Measurements from ENCODE around the gene FRAT2.
A peak's percentile ranks its signal among the peaks of the same experiment; 100 is the strongest.
"Not testable (repeated sequence)": the region's sequence is repeated elsewhere in the genome, so short reads cannot be mapped to it uniquely, and the experiment has no call there.

Gene FRAT2

DNA sequence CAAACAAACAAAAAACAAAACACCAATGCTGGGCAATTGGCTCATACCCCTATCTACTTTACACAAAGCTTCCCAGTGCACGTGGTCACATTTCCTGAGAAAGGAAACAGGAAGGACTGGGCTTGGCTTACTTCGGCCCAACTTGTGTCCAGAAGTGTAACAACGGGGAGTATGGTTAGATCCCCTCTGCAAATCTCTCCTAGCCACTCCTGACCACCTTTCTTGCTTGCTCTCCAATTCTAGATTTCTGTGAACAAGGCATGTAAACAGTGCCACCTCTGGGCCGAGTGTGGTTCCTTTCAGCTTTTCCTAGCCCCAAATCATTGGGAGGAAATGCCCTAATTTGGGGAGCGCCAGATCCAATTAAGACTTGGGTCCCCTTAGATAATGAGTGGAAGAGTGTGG, 21.0 kb upstream of the FRAT2 start:
- no peak for DNase-seq

DNA sequence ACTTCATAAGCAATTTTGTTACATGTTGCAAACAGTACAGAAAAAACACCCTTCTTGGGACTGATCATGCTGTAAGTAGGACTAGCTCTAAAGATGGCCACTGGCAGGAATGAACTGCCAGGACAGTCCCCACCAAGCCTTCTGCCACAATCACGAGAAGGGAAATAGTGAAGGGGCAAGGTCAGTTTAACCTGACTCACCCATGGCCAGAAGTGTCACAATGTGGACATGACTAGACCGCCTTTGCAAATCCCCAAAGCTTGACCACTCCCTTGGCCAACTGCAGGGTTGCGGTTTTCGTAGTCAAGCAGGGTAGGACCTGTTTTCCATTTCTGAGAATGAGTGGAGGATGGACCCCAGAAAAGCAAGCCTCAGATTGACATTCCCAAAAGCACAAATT, 19.4 kb upstream of the FRAT2 start:
- DNase-seq, result no peak

DNA sequence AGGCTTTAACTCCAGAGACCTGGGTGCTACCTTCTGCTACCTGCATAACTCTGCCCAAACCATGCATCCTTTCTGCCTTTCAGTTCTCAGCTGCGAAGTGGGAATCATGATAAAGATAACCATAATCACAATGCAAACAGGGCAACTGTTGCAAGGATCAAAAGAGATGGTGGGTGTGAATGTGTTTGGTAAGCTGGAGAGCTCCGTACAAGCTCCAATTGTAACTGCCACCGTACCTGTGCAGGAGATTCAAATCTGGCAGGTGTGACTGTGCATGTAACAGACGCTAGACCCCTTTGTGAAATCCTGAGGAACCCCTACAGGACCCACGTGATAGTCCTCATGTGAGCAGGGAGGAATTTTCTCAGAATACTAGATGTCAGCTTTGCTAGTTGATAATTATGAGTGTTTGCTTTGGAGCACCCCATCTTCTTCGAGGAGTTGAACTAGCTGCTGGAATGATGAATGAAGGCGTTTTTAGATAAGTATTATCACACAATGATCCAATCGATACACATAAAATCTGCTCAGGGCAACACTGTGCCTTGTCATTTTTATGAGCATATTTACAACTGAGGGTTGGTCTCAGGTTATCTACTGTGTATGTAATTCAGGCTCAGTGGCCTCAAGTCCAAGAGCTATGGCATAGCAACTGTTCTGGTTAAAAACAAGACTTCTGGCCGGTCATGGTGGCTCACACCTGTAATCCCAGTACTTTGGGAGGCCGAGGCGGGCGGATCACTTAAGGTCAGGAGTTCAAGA, 15.4 kb upstream of the FRAT2 start:
- no peak for DNase-seq

GRCh38 chr10:97347317-97347716, 12.8 kb upstream of the FRAT2 start:
- DNase-seq, result no peak

DNA sequence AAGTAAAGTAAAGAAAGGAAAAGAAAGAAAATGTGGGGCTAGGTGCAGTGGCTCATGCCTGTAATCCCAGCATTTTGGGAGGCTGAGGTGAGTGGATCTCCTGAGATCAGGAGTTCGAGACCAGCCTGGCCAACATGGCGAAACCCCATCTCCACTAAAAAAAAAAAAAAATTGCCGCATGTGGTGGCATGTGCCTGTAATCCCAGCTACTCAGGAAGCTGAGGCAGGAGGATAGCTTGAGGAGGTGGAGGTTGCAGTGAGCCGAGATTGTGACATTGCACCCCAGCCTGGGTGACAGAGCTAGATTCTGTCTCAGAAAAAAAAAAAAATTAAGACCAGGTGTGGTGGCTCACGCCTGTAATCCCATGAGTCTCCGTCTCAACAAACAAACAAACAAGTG, 9.1 kb upstream of the FRAT2 start:
- not testable (repeated sequence) for DNase-seq

DNA sequence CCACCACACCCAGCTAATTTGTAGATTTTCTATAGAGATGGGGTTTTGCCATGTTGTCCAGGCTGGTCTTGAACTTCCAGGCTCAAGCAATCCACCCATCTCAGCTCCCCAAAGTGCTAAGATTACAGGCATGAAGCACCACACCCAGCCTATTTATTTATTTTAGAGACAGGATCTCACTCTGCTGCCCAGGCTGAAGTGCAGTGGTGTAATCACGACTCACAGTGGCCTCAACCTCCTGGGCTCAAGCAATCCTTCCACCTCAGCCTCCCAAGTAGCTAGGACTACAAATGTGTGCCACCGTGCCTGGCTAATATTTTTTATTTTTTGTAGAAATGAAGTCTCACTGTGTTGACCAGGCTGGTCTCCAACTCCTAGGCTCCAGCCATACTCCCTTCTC, 6.9 kb upstream of the FRAT2 start:
- no peak for DNase-seq

DNA sequence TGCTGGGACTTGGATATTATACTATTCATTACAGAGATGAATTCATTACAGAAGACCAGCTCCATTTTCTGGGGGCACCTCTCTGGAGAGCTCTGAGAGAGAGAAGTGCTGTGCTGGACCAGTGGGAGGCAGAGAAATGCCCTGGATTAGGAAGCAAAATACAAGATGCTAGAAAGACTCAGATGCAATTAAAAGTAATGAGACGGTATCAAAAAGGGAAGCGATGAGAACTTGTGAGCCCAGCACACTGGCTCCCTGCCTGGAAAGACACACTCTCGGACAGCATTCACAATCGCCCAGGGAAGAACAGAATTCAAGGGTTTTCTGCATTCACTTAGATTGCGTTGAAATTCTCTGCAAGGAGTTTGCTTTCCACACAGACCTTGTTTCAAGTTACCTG, 3.5 kb upstream of the FRAT2 start:
- no peak for DNase-seq

GRCh38 chr10:97336942-97337831, 2.7 kb upstream of the FRAT2 start:
- DNase-seq, result no peak

DNA sequence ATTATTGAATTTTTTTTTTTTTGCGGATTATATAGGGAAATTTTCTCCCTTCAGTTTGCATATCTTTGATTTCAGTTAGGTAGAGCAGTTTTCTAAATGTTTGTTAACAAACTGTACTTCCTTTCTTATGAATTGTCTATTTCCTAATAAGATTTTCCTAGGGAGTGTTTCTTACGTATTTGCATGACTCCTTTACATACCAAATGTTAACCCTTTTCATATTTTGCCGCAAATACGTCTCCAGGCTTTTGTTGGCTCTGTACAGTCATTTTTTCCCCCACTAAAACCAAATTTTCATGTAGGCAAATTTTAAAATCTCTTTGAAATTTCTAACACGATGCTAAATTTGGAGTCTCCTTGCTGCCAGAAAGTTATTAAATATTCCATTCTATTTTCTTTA, 1.9 kb upstream of the FRAT2 start:
- no peak for DNase-seq

GRCh38 chr10:97336006-97336405, 1.5 kb upstream of the FRAT2 start:
- no peak for DNase-seq

- DNase-seq, result no peak
These were observed 675 bp upstream of the FRAT2 start for GRCh38 chr10:97335188-97335619.

- DNase-seq, result peak; percentile 10
These were observed 744 bp downstream of the FRAT2 start for GRCh38 chr10:97333601-97334369.

DNA sequence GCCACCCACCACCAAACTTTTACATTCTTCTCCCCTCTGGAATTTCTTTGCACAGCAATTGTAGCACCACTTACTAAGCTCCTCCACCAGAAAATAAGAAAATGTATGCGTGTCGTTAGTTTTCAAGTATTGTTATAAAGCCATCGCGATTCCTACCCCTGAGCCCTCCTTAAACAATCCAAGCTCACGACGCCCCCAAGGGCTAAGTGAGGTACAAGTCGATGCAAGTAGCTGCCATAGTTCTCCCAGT, 1.3 kb downstream of the FRAT2 start:
- no peak for DNase-seq

GRCh38 chr10:97332591-97333350, 1.8 kb downstream of the FRAT2 start:
- DNase-seq, result no peak

GRCh38 chr10:97331153-97331703, 3.3 kb downstream of the FRAT2 start:
- no peak for DNase-seq

DNA sequence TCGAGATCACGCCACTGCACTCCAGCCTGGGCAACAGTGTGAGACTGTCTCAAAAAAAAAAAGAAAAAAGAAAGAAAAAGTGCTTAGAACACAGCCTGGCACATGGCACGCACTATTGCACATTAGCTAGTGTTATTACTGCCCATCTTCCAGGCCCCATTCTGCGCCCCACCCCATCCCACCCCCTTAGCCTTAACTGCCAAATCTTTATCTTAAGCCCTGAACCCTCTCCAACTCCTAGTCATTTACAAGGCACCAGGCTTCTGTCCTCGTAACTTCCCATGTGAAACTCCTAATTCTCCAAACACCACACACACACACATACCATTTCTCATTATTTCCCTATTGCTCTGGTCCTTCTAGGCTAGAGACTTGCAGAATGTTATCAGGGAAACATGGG, 4.8 kb downstream of the FRAT2 start:
- no peak for DNase-seq

- no peak for DNase-seq
These were observed 5.7 kb downstream of the FRAT2 start for GRCh38 chr10:97328646-97329453.

DNA sequence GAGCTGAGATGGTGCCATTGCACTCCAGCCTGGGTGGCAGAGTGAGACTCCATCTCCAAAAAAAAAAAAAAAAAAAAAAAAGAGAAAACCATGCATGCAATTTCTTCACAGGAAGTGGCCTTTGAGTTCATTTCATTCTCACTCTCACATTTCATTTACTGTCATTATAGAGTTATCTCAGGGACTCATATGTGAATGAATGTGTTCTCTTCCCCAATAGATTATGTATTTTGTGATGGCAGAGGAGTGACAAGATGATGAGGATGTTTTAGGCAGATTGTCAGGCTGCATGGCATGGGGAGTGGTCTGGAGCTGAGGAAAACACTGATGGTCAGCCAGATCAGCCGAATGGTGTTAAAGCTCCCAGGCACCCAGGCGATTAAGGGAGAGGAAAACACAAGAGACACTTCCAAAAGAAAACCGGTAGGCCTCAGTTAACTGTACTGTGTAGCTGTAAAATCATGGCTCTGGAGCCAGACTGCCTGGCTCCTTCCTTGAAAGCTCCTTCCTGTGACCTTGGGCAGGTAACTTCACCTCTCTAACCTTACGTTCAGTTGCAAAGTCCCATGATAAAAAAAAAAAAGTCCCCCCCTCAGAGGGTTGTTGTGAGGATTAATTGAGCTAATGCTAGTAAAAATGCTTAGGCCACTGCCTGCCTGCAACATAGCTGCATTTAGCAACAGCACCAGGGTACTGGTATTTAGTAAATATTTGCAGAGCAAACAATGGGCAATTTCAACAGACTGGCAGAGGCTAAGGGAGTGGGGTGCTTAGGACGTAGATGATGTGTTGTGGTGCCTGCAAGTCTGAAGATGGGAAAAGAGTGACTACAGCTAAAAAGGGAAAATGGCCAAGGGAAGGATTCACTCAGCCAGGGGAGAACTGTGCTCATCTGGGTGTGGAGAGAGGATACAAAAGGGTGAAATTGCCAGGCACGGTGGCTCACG, 6.9 kb downstream of the FRAT2 start:
- DNase-seq, result no peak

DNA sequence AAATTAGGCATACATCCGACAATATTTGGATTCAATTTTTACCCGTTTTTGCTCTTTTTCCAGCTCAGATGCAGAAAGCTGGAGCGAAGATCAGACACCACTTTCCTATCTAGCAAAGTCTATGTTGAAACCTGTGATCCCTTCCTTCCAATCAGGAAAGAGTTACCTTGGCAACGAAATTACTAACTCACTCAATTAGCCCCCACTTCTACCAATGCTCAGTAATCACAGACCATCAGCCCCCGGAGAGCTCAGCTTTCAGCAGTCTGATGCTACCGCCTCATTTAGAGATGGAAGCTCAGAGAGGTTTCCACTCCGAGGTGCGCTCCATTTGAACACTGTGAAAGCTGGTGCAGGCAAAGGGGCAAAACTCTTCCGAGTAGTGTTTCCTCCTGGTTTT, 8.8 kb downstream of the FRAT2 start:
- no peak for DNase-seq

DNA sequence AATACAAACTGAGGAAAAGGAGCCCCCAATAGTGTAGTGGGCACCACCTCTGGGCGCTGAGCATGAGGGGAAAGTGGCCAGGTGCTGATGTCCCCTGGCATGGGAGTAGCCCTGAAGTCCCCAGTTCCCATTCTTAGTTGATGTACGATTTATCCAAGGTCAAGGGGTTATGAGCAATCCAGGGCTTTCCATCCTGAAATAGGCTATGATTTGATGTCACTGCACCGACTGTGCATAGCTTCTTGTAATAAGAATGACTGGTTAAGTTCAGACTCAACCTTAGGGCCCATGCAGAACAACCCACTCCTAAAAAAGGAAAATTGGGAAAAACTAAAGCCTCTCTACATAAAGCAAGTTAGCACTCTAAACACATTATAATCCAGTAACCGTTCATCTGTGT, 11.0 kb downstream of the FRAT2 start:
- DNase-seq, result no peak

DNA sequence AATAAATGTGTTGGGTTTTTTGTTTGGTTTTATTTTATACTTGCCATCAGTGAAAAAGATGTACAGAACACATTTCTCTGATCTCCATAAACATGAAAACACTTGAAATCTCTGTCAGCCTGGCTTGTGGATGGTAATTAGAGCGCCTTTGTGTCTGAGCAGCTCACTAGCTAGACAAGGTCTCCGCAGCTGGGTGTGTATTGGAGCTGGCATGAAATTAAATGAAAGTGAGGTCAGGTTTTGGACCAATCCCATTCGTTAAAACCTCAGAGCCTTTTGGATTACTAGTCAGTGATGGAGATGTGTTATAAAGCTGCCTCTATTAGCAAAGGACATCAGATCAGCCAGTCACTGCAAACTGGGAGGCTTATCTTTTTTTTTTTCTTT, 12.7 kb downstream of the FRAT2 start:
- DNase-seq, result no peak
